BJ (cell line): ENCODE measurements around the gene ISLR2. TPM values are rescaled to one million over a fixed set of nuclear protein-coding genes. Genes with fewer than 3 reads are reported as not detected.

Source experiments
- CTCF ChIA-PET: fragments of 350-600 bp; formaldehyde crosslinking; extraction: SDS; loops from one replicate; lab custom pipeline; 2021; ENCODE audit warnings: antibody characterized with exemption, inconsistent platforms; lab: Yijun Ruan, JAX
- POLR2A ChIA-PET: fragments of 300-600 bp; sonication (Branson Sonifier 250); formaldehyde crosslinking; extraction: SDS; loops from one replicate; lab custom pipeline; 2021; ENCODE audit warnings: antibody characterized with exemption; lab: Charles Lee
- DNase-seq: peaks from one replicate; pipeline ENCODE4 v3.0.0-alpha.2; 2011; ENCODE audit warnings: low read depth
- H3K27me3 ChIP-seq: 2 replicates; pipeline ENCODE4 v1.6.0; 2011; ENCODE audit warnings: low read length; ENCODE audit not compliant: control insufficient read depth, insufficient read depth
- H3K36me3 ChIP-seq: 2 replicates; pipeline ENCODE4 v1.5.1; 2011; ENCODE audit warnings: low read length; ENCODE audit not compliant: control insufficient read depth, insufficient read depth
- H3K4me3 ChIP-seq: 2 replicates; pipeline ENCODE4 v1.5.1; 2011; ENCODE audit warnings: low read depth, mild to moderate bottlenecking, control low read depth, low read length
- polyA plus RNA-seq: library from polyadenylated mRNA; depleted of rRNA; stranded (reverse); fragments of >200 nt; gene quantifications from 2 replicates; pipeline ENCODE4 v1.2.3, GENCODE V29; 2011
- TF ChIP-seq, protein P1 (sequence below): IDR thresholded peaks from 2 replicates; pipeline ENCODE4 v1.5.1; 2011; ENCODE audit warnings: low read depth, mild to moderate bottlenecking, control low read depth, inconsistent platforms, low read length, moderate library complexity; ENCODE audit not compliant: insufficient read depth

Gene ISLR2
- polyA plus RNA-seq, 1 experiment, result 0.02 TPM

DNA sequence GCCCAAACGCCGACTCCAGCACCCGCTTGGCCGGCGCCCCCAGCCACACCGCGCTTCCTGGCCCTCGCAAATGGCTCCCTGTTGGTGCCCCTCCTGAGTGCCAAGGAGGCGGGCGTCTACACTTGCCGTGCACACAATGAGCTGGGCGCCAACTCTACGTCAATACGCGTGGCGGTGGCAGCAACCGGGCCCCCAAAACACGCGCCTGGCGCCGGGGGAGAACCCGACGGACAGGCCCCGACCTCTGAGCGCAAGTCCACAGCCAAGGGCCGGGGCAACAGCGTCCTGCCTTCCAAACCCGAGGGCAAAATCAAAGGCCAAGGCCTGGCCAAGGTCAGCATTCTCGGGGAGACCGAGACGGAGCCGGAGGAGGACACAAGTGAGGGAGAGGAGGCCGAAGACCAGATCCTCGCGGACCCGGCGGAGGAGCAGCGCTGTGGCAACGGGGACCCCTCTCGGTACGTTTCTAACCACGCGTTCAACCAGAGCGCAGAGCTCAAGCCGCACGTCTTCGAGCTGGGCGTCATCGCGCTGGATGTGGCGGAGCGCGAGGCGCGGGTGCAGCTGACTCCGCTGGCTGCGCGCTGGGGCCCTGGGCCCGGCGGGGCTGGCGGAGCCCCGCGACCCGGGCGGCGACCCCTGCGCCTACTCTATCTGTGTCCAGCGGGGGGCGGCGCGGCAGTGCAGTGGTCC, 3.5 kb downstream of the ISLR2 start:
- ChIA-PET CTCF (interaction anchor here (0.6 to 3.9 kb wide), 17 partner anchors 13 to 188 kb away, joined by 3 to 19 read pairs (median 5); partner anchors contain the start of genes ISLR and STRA6), POLR2A (no interaction called here)
- DNase-seq, result no peak
- Histone ChIP-seq H3K27me3 (peaks cover 53% of the 10 kb centered on the region), H3K36me3 (no peaks in the 10 kb centered on the region), H3K4me3 (no peak overlapping the region)
- TF ChIP-seq, protein P1, sequence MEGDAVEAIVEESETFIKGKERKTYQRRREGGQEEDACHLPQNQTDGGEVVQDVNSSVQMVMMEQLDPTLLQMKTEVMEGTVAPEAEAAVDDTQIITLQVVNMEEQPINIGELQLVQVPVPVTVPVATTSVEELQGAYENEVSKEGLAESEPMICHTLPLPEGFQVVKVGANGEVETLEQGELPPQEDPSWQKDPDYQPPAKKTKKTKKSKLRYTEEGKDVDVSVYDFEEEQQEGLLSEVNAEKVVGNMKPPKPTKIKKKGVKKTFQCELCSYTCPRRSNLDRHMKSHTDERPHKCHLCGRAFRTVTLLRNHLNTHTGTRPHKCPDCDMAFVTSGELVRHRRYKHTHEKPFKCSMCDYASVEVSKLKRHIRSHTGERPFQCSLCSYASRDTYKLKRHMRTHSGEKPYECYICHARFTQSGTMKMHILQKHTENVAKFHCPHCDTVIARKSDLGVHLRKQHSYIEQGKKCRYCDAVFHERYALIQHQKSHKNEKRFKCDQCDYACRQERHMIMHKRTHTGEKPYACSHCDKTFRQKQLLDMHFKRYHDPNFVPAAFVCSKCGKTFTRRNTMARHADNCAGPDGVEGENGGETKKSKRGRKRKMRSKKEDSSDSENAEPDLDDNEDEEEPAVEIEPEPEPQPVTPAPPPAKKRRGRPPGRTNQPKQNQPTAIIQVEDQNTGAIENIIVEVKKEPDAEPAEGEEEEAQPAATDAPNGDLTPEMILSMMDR, result no peak

DNA sequence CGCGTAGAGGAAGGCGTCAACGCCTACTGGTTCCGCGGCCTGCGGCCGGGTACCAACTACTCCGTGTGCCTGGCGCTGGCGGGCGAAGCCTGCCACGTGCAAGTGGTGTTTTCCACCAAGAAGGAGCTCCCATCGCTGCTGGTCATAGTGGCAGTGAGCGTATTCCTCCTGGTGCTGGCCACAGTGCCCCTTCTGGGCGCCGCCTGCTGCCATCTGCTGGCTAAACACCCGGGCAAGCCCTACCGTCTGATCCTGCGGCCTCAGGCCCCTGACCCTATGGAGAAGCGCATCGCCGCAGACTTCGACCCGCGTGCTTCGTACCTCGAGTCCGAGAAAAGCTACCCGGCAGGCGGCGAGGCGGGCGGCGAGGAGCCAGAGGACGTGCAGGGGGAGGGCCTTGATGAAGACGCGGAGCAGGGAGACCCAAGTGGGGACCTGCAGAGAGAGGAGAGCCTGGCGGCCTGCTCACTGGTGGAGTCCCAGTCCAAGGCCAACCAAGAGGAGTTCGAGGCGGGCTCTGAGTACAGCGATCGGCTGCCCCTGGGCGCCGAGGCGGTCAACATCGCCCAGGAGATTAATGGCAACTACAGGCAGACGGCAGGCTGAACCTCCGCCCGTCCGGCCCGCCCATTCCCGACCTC, 4.1 kb downstream of the ISLR2 start:
- Histone ChIP-seq H3K4me3 (no peak overlapping the region), H3K36me3 (no peaks in the 10 kb centered on the region), H3K27me3 (peaks cover 47% of the 10 kb centered on the region)
- POLR2A ChIA-PET, result no interaction called here
- TF ChIP-seq, protein P1, result peak; percentile 60
- no peak for DNase-seq
- CTCF ChIA-PET, result interaction anchor here (0.6 to 3.9 kb wide), 17 partner anchors 10 to 188 kb away, joined by 3 to 19 read pairs (median 5); partner anchors contain the start of genes ISLR and STRA6

DNA sequence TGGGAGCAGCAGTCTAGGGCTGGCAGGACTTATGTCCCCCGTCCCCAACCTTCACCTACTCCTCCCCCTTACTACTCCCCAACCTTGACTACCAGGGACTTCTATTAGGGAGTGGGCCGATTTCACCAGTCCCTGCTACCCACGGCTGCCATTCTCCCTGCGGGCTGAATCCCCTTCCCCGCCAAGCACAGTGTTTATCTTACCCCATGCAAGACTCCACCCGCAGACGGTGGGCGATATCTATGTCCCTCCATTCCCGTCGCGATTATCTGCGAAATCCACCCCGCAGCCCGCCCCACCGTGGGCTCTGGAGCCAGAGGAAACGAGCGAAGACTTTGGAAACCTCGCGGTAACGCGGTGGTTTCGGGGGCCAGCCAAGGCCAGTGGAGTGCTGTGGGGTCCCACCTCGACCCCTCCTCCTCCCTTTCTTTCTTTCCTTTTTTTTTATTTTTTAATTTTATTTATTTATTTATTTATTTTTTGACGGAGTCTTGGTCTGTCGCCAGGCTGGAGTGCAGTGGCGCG, 4.7 kb downstream of the ISLR2 start:
- Histone ChIP-seq H3K27me3 (peaks cover 43% of the 10 kb centered on the region), H3K4me3 (no peak overlapping the region), H3K36me3 (no peaks in the 10 kb centered on the region)
- TF ChIP-seq, protein P1, result no peak
- DNase-seq, result no peak
- ChIA-PET POLR2A (no interaction called here), CTCF (interaction anchor here (0.6 to 2.4 kb wide), 7 partner anchors 9 to 1804 kb away, joined by 3 to 16 read pairs (median 5); no protein-coding TSS in a partner anchor)

DNA sequence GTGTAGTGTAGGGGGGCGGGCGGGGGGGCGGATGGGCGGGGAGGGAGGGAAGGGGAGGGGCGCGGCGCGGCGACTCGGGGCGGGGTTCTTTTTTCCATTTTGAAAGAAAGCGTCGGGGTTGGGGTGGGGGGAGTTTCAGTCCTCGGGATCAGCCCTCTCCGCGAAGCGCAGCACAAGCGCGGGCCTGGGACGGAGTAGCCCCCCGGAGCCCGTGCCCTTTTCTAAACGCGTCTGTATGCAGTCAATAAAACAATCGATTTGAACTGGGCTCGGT, 6.1 kb downstream of the ISLR2 start:
- Histone ChIP-seq H3K27me3 (peaks cover 29% of the 10 kb centered on the region), H3K36me3 (no peaks in the 10 kb centered on the region), H3K4me3 (peak overlapping the region; percentile 37)
- ChIA-PET CTCF (interaction anchor here (1.0 to 1.7 kb wide), 3 partner anchors 8 to 171 kb away, joined by 3 to 16 read pairs (median 3); no protein-coding TSS in a partner anchor), POLR2A (no interaction called here)
- TF ChIP-seq, protein P1, result no peak
- no peak for DNase-seq
